ENCODE measurements around the gene ZCCHC2.

ZCCHC2 gene

DNA sequence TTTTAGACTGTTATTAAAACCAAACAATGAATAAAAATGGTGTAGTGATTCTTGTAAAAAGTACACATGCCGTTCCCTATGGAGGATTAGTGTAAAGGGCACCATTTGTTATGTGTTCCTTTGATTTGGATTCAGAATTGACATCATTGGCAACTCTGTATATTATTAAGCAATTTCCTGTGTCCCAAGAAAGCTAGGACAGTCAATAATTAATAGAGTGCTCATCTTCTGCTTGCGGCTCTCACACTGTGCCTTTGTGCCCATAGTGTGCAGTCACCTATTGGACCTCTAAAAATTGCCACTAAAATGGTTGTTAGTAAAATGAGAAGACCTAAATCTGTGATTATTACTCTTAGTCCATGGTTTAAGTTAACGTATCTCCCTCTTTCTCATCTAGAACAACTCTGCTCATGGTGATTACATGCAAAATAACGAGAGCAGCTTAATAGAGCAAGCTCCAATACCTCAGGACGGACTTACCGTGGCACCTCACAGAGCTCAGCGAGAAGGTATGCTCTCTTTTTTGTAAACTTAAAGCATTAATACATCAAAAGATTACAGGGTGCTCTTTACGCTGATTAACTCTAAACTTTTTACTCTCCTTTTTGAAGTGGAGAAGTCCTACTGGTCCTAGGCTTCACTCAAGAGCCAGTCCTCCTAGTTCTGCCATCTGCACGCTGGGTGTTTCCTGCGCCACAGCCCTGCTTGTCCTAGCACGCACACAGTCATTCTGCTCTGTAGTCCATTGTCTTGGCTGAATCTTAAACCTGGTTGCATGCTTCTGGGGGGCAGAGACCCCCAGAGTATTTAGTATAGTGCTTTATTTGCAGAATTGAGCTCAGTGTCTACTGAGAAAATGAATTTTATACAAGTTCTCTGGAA is 16.7 kb downstream of the ZCCHC2 start:
- DNase-seq = no peak

DNA sequence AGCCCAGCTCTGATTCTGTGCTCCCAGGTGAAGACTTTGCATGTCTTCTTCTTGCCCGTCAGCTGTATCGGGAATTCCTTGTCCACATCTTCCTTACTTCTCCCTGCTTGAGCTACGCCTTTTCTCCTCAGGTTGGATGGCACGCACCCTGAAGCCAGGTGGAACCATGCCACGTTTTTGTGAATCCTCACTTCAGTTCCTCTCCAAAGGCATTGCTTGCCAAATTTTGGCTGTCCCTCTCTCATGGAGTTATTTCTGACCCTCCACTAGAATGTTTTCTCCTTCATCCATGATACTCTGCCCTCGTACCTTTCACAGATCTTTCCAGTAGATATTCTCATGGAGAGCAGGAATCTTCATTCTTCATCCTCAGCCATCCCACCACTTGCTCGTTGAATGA is 20.2 kb downstream of the ZCCHC2 start:
- DNase-seq = no peak

DNA sequence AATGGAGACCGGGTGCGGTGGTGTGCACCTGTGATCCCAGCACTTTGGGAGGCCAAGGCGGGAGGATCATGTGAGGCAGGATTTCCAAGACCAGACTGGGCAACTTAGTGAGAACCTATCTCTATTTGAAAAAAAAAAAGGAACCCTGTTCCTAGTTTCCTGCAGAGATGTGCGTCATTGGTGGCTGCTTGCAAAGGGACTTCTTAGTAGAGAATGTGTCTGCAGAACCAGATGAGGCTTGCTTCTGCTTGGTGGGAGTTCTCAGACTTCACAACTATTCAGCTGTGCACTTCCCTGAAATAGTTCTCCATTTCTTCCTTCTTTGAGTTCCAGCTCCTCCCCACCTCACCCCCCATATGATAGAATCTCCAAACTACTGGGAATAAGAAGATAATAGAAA is 22.3 kb downstream of the ZCCHC2 start:
- DNase-seq = no peak

DNA sequence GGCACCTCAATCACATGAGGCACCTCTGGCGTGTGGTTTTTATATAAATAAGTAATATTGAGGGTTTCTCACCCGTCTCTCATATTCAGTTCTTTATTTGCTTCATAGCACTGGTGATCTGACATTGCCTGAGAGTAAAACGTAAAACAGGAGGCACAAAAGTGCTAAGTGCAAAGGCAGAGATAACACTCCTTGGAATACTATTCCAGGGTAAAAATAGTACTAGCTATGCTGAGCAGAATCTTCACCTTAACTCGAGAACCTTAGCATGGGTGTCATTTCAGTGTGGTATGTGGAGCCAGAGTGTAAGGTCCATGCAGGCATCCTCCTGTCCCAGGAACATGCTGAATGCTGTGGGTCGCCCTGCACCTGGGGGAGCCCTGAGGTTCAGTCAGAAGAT is 26.9 kb downstream of the ZCCHC2 start:
- DNase-seq = no peak

GRCh38 chr18:62550746-62551145 is 27.9 kb downstream of the ZCCHC2 start:
- no peak for DNase-seq

DNA sequence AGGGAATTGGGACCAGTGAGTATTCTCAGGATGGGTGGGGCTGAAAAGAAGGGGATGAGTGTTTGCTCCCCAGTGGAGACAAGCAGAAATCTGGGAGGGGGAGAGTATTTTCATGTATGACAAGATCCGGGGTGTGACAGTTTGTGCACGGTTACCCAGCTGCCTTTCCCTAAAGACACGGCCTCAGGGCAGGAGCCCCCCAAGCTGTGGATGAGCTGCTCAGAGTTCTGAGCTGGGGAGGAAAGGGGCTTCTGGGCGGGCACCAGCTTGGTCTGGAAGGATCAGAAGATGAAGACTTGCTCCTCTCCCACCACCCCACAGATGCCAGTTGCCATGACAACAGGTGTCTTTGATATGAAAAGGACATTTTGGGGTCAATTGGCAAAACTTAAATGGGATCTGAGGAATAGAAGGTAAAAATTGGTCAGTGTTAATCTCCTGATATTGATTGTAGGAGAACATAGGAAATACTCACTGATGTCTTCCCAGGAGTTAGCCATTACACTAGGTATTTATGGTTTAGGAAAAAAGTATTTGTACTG is 29.2 kb downstream of the ZCCHC2 start:
- no peak for DNase-seq

- no peak for DNase-seq
Observed at GRCh38 chr18:62554061-62554815, 31.4 kb downstream of the ZCCHC2 start.

DNA sequence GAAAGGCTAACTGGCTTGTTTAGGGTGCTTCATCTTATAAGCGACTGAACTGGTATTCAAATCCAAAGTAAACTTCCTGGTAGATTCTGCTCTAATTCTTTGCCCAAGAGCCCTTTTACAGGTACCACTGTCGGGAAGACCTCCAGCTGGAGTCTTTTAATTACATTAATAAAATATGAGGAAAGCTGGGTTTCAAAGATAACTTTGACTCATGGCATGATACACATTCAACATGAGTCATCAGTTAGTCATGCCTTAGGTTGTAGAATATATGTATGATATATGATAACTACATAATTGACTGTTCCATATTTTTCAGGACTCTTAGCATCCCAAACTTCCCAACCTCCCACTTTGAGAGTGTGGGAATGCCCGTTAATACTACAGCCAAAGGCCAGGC is 32.3 kb downstream of the ZCCHC2 start:
- DNase-seq = no peak

GRCh38 chr18:62556397-62556796 is 33.6 kb downstream of the ZCCHC2 start:
- no peak for DNase-seq

DNA sequence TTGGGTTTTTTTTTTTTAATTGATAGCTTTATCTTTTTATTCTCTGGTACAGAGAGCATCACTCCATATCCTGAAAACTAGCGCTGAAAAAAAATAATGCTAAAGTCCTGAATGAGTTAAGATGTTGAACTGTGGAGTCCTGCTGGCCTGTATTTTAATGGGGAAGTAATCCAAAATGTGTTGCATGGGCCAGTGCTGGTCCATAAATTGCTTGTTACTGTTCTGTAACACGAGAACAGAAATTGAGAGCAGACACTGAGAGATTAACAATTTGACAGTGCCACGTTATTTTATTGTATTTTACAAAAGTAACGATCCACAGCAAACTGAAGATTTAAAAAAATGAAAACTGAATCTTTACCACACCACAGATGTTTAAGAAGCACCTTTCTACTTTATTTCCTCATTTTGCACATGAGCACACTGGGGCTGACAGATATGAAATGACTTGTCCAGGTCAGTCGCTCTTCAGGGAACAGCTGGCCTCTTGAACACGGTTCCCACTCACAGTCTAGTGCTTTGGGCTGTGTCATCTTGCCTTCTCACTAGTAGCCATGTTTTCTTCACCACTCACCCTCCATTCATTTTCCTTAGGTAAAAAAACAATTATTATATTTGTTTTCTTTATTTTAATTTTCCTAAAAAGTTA is 35.3 kb downstream of the ZCCHC2 start:
- DNase-seq = no peak

DNA sequence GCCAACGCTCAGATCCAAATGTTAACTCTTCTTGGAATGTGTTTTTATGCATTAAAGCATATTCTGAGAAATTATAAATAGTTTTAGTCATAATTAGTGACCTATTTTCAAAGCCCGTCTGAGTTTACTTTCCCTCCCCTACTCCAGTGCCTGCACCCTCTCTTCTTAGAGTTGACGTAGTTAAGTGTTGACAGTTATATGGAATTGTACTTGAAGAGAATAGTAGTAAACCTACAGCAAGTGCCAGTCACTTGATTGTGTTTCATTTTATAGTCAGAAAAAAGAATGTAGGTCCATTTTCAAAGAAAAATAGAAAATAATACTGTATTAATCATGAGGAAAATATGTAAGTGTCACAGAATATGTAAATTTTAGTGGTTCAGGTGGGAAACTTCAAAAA is 41.2 kb downstream of the ZCCHC2 start:
- no peak for DNase-seq

GRCh38 chr18:62566199-62566598 is 43.4 kb downstream of the ZCCHC2 start:
- DNase-seq = peak; percentile 22

- no peak for DNase-seq
Observed at GRCh38 chr18:62566818-62567217, 44.0 kb downstream of the ZCCHC2 start.

DNA sequence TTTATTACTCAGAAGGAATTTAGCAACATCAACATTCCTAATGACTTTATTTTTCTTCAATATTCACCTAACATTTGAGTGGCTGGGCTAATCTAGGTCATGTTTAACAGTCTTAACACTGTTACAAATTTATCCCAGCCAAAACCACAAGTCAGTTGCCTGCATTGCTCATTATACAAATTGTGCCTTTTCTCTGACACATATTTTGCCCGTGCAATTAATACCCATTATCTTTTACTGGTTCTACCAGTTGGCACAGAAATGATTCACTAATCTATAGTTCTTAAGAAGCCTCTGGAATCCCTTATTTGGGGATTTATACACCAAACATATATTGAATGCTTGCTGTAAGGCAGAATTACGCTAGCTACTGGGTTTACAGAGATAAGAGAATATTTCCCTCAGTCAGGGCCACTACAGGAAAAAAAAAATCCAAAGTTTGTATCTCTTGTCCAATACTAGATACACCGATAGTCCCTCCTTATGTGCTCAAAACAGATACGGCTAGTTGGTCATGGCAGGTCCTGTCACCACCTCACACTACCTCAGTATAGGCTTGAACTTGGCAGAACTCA is 46.3 kb downstream of the ZCCHC2 start:
- no peak for DNase-seq

- DNase-seq = no peak
Observed at GRCh38 chr18:62571037-62571436, 48.2 kb downstream of the ZCCHC2 start.

DNA sequence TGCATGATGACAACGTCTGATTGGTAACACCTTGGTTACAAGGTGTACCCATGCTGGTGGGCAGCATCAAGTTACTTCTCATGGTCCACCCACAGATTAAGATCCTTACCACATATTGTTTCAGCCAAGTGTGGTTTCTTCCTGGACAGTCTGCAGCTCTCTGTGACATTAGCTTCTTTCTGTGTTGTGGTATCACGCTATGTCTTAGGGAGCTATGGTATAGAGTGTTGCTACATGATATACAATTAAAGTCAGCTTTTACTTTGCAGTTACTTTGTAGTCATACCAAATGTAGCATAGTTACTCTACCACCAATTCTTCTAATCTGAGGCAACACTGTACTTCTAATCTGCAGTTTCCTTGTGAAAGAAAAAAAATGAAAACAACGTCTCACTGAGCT is 48.8 kb downstream of the ZCCHC2 start:
- DNase-seq = no peak

- DNase-seq = no peak
Observed at GRCh38 chr18:62572456-62572855, 49.6 kb downstream of the ZCCHC2 start.

DNA sequence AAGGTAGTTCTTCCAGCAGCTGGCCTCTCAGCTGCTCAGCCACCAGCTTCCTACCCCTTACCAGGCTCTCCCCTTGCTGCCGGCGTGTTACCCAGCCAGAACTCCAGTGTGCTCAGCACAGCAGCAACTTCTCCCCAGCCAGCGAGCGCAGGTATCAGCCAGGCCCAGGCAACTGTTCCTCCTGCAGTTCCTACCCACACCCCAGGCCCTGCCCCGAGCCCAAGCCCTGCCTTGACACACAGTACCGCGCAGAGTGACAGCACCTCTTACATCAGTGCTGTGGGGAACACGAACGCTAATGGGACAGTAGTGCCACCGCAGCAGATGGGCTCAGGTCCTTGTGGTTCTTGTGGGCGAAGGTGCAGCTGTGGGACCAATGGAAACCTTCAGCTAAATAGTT is 52.0 kb downstream of the ZCCHC2 start:
- DNase-seq = no peak

GRCh38 chr18:62576271-62576670 is 53.4 kb downstream of the ZCCHC2 start:
- DNase-seq = no peak

- DNase-seq = no peak
Observed at GRCh38 chr18:62576845-62577512, 54.2 kb downstream of the ZCCHC2 start.

DNA sequence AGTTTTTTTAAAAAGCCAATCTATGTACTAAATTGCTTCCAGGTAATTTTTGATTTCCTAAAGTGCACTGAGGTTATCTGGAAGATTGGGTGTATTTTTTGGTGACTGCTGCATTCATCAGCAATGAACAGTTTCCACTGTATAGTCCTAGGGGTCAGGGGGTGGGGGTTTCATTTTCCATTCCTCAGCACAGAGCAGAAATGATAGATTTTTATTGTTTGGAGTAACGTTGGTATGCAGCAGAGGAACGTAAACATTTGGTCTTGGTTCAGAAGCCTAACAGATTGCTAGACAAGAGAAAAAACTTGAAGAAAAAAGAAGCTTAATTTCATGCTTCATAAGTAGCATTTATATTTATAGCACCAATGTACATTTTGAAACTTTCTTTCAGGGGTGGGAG is 54.9 kb downstream of the ZCCHC2 start:
- no peak for DNase-seq

DNA sequence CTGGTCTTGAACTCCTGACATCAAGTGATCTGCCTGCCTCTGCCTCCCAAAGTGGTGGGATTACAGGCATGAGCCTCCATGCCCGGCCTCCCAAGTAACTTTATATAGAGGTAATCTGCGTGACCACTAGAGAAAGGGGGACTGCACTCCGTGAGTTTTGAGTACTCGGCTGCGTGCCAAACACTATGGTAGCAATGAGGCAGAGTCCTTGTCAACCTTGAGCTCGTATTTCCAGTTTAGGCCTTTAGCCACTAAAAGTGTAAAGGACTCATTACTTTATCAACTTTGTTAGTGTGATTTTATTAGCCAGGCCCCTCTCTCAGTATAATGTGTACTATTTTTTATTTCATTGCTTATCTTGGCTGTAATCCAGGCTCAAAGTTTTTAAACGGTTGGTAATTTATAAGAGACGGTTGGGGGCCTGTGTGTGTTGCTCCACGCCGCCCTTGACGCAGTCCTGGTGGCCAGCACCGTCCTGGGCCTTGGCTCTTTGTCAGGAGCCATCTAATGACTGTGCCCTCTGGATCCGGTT is 56.2 kb downstream of the ZCCHC2 start:
- DNase-seq = no peak
